GM23248 (cell line): ENCODE measurements around the gene TRERF1. TPM values are rescaled to one million over a fixed set of nuclear protein-coding genes. Genes with fewer than 3 reads are reported as not detected.

Experiments
- DNase-seq: peaks from one replicate; pipeline ENCODE4 v3.0.0-alpha.2; 2015
- H2AFZ ChIP-seq: fragments of 200-600 bp; sonication (generic); 2 replicates; pipeline ENCODE4 v1.6.1; 2016; ENCODE audit warnings: antibody characterized with exemption
- H3F3A ChIP-seq: fragments of 200-600 bp; sonication (generic); 2 replicates; pipeline ENCODE4 v1.6.1; 2016; ENCODE audit warnings: mild to moderate bottlenecking, antibody characterized with exemption, mixed run types; ENCODE audit not compliant: insufficient read depth
- H3K27ac ChIP-seq: fragments of 200-600 bp; sonication (generic); 2 replicates; pipeline ENCODE4 v1.5.1; 2016; ENCODE audit warnings: mild to moderate bottlenecking
- H3K27me3 ChIP-seq: fragments of 200-600 bp; sonication (generic); replicated peaks from 2 replicates; pipeline ENCODE4 v1.6.1; 2016; ENCODE audit warnings: mild to moderate bottlenecking; ENCODE audit not compliant: insufficient read depth
- H3K36me3 ChIP-seq: fragments of 200-600 bp; sonication (generic); 2 replicates; pipeline ENCODE4 v1.6.1; 2016; ENCODE audit warnings: low read depth, mild to moderate bottlenecking
- H3K4me1 ChIP-seq: fragments of 200-600 bp; sonication (generic); 2 replicates; pipeline ENCODE4 v1.6.1; 2016; ENCODE audit warnings: mild to moderate bottlenecking; ENCODE audit not compliant: insufficient read depth
- H3K4me2 ChIP-seq: fragments of 200-600 bp; sonication (generic); one replicate; pipeline ENCODE4 v1.6.1; 2016; ENCODE audit warnings: mild to moderate bottlenecking; ENCODE audit not compliant: unreplicated experiment
- H3K4me3 ChIP-seq: fragments of 200-600 bp; sonication (generic); 2 replicates; pipeline ENCODE4 v1.5.1; 2016; ENCODE audit warnings: mild to moderate bottlenecking
- H3K79me2 ChIP-seq: fragments of 200-600 bp; sonication (generic); 2 replicates; pipeline ENCODE4 v1.6.1; 2016; ENCODE audit warnings: mild to moderate bottlenecking; ENCODE audit not compliant: insufficient read depth
- H3K9ac ChIP-seq: fragments of 200-600 bp; sonication (generic); 2 replicates; pipeline ENCODE4 v1.6.1; 2016; ENCODE audit warnings: mild to moderate bottlenecking
- H3K9me2 ChIP-seq: fragments of 200-600 bp; sonication (generic); 2 replicates; pipeline ENCODE4 v1.6.1; 2016; ENCODE audit warnings: mixed run types, mild to moderate bottlenecking, moderate library complexity; ENCODE audit not compliant: insufficient read depth
- H3K9me3 ChIP-seq: fragments of 200-600 bp; sonication (generic); one replicate; pipeline ENCODE4 v1.6.1; 2017; ENCODE audit warnings: low read depth
- H4K20me1 ChIP-seq: fragments of 200-600 bp; sonication (generic); 2 replicates; pipeline ENCODE4 v1.6.0; 2016; ENCODE audit not compliant: insufficient read depth
- EZH2 ChIP-seq: fragments of 200-600 bp; sonication (generic); IDR thresholded peaks from 2 replicates; pipeline ENCODE4 v1.6.1; 2018; ENCODE audit warnings: antibody characterized with exemption, mild to moderate bottlenecking; ENCODE audit not compliant: insufficient read depth, poor library complexity, severe bottlenecking
- EZH2phosphoT487 ChIP-seq: fragments of 200-600 bp; sonication (generic); IDR thresholded peaks from 2 replicates; pipeline ENCODE4 v1.6.1; 2018; ENCODE audit warnings: antibody characterized with exemption, moderate library complexity, mild to moderate bottlenecking, low read depth; ENCODE audit not compliant: insufficient read depth
- WGBS, 2 experiments: methylation state at CpG; one replicate each; pipeline ENCODE4 v1.1.6; 2015 to 2017; ENCODE audit warnings: low lambda C conversion rate in 2 of 2, low coverage in 1 of 2; ENCODE audit errors: missing lambda C conversion rate in 2 of 2; 5-methylcytosine and 5-hydroxymethylcytosine counted together
- in situ Hi-C: fragments of 300-500 bp; cut with MboI; formaldehyde crosslinking; loops from 2 replicates; pipeline ENCODE4 v1.15.0; 2020
- polyA plus RNA-seq: library from polyadenylated mRNA; unstranded; fragments of >200 nt; fragmentation: Nextera tagmentation; extraction: Ambion mirVana; gene quantifications from 2 replicates; pipeline ENCODE4 v1.2.1, GENCODE V29; 2016
- total RNA-seq: library from RNA; depleted of rRNA; stranded (reverse); fragments of >200 nt; shearing (Covaris generic); gene quantifications from 2 replicates; pipeline ENCODE4 v1.2.3, GENCODE V29; 2014

Gene TRERF1
- total and polyA plus RNA-seq, 2 experiments from 2014 or later, result 2.7 to 3.1 TPM

- H3K4me2 ChIP-seq, result peak overlapping the region; percentile 38
- 54 to 60% methylated on average over 2 of the region's 2 CpGs for WGBS, 2 experiments
- peak overlapping the region; percentile 24 for H3K27ac ChIP-seq
Observed at GRCh38 chr6:42427871-42428270, 23.9 kb downstream of the TRERF1 start.

DNA sequence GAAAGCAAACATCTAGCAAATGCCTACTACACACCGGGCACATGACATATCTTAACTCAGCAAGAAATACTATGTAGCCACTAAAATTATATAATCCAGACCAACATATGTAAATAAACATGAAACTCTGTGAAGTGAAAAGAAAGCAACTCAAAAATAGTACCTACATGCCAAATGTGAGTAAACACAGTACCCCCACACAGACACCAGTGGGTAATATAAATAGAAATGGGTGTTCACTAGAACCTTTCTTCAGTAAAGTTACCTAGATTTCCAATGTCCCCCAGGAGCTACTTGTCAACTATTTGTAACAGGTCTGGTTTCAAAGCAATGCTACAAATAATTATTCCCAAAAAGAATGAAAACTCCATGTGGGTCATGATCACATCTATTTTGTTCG lies 25.5 kb downstream of the TRERF1 start:
- peaks cover 9% of the 10 kb centered on the region; the same call in 1 of the 2 replicates for H3F3A ChIP-seq
- no peaks in the 10 kb centered on the region for H3K36me3 ChIP-seq
- H3K4me2 ChIP-seq, result no peak overlapping the region
- H2AFZ ChIP-seq, result no peak overlapping the region
- H4K20me1 ChIP-seq, result no peaks in the 10 kb centered on the region
- H3K79me2 ChIP-seq, result peaks cover 69% of the 10 kb centered on the region
- H3K9me3 ChIP-seq, result no peaks in the 10 kb centered on the region
- H3K9me2 ChIP-seq, result no peaks in the 10 kb centered on the region
- H3K4me3 ChIP-seq, result no peak overlapping the region
- WGBS, 2 experiments, result 99 to 100% methylated on average over 2 of the region's 2 CpGs
- TF ChIP-seq EZH2, result no peak
- TF ChIP-seq EZH2phosphoT487, result no peak
- no peaks in the 10 kb centered on the region for H3K27me3 ChIP-seq
- in situ Hi-C loops, result no loop called here
- H3K9ac ChIP-seq, result no peak overlapping the region
- H3K4me1 ChIP-seq, result peaks cover 18% of the 10 kb centered on the region
- no peak for DNase-seq
- no peak overlapping the region for H3K27ac ChIP-seq

More at GRCh38 chr6:42427871-42428270, 23.9 kb downstream of the TRERF1 start:
- peaks cover 9% of the 10 kb centered on the region; the same call in 1 of the 2 replicates for H3F3A ChIP-seq
- no peaks in the 10 kb centered on the region for H3K36me3 ChIP-seq
- no peaks in the 10 kb centered on the region for H3K9me2 ChIP-seq
- H3K9ac ChIP-seq, result 0 out of 2 replicates have a peak overlapping the region, but pooled peaks have one; percentile 9
- peaks cover 18% of the 10 kb centered on the region for H3K4me1 ChIP-seq
- H3K4me3 ChIP-seq, result no peak overlapping the region
- DNase-seq, result peak; percentile 31
- in situ Hi-C loops, result no loop called here
- no peaks in the 10 kb centered on the region for H3K27me3 ChIP-seq
- H2AFZ ChIP-seq, result peak overlapping the region; percentile 76; the same call in 1 of the 2 replicates
- H3K9me3 ChIP-seq, result no peaks in the 10 kb centered on the region
- H3K79me2 ChIP-seq, result peaks cover 67% of the 10 kb centered on the region
- TF ChIP-seq EZH2 (no peak), EZH2phosphoT487 (no peak)
- H4K20me1 ChIP-seq, result no peaks in the 10 kb centered on the region

DNA sequence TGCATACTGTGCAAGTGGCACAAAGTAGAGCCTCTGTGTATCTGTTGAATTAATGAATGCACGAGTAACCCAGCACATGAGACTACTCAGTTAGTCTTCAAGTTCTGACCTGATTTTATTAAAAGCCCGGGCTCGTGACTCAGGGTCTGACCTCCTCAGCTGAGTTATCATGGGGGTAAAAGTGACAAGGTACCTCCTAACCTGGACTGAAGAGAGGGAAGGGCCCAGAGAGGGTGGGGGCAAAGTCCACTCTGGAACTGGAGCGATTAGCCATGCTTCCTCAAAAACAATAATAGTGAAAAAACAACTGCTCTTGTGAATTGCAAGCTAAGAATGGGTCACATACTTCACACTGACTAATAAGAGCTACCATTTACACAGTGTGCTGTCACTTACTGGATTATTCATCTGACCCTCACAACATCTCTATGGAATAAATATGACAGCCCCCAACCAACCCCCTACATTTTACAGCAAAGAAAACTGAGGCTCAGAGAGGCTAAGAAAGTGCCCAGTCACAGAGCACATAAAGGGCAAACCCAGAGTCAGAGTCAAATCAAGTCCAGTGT lies 26.7 kb downstream of the TRERF1 start:
- TF ChIP-seq EZH2, result no peak
- 78 to 86% methylated on average over 4 of the region's 4 CpGs for WGBS, 2 experiments

GRCh38 chr6:42423244-42423643 lies 28.5 kb downstream of the TRERF1 start:
- Histone ChIP-seq H3K27me3 (no peaks in the 10 kb centered on the region), H3K9me2 (no peaks in the 10 kb centered on the region), H3K36me3 (no peaks in the 10 kb centered on the region), H3K4me2 (no peak overlapping the region), H3K4me1 (peaks cover 8% of the 10 kb centered on the region), H3F3A (peaks cover 6% of the 10 kb centered on the region; the same call in 1 of the 2 replicates), H3K9me3 (no peaks in the 10 kb centered on the region), H3K9ac (no peak overlapping the region), H4K20me1 (no peaks in the 10 kb centered on the region), H3K4me3 (no peak overlapping the region), H2AFZ (no peak overlapping the region), H3K27ac (no peak overlapping the region), H3K79me2 (peaks cover 79% of the 10 kb centered on the region)
- in situ Hi-C loops, result no loop called here
- no peak for TF ChIP-seq EZH2phosphoT487
- TF ChIP-seq EZH2, result no peak
- WGBS, 2 experiments, result 95 to 96% methylated on average over 8 of the region's 8 CpGs
- no peak for DNase-seq

More for the DNA sequence above, 26.7 kb downstream of the TRERF1 start:
- Histone ChIP-seq H3K4me3 (no peak overlapping the region), H3K9me3 (no peaks in the 10 kb centered on the region), H2AFZ (no peak overlapping the region), H3K4me1 (peaks cover 18% of the 10 kb centered on the region), H3F3A (peaks cover 9% of the 10 kb centered on the region; the same call in 1 of the 2 replicates), H4K20me1 (no peaks in the 10 kb centered on the region), H3K4me2 (no peak overlapping the region), H3K27me3 (no peaks in the 10 kb centered on the region), H3K9me2 (no peaks in the 10 kb centered on the region), H3K9ac (no peak overlapping the region), H3K27ac (no peak overlapping the region), H3K36me3 (no peaks in the 10 kb centered on the region), H3K79me2 (peaks cover 77% of the 10 kb centered on the region)
- no peak for DNase-seq
- in situ Hi-C loops, result no loop called here
